OCI-LY7 (cell line): ENCODE data around the gene UBTF. TPM values are rescaled to one million over a fixed set of nuclear protein-coding genes. Genes with fewer than 3 reads are reported as not detected.

ENCODE experiments used
- BruUV-seq: library from RNA; stranded (reverse); fragments of 400-500 nt; replicated peaks from 2 replicates; lab custom pipeline; 2021; lab: Mats Ljungman, UMichigan
- CTCF ChIA-PET: fragments of 300-600 bp; sonication (Branson Sonifier 250); formaldehyde crosslinking; loops from one replicate; lab custom pipeline; 2022; ENCODE audit warnings: antibody characterized with exemption; ENCODE audit not compliant: unreplicated experiment; lab: Charles Lee
- POLR2A ChIA-PET: fragments of 300-600 bp; sonication (Branson Sonifier 250); formaldehyde crosslinking; loops from one replicate; lab custom pipeline; 2022; ENCODE audit warnings: antibody characterized with exemption; lab: Charles Lee
- DNase-seq: peaks from one replicate; pipeline ENCODE4 v3.0.0-alpha.2; 2015; ENCODE audit warnings: low spot score
- H2AFZ ChIP-seq: fragments of 200-600 bp; sonication (generic), shearing (Covaris generic); 2 replicates; pipeline ENCODE4 v1.6.1; 2014; ENCODE audit warnings: mild to moderate bottlenecking, antibody characterized with exemption, low read length, moderate library complexity
- H3K27ac ChIP-seq: fragments of 200-600 bp; sonication (generic); 2 replicates; pipeline ENCODE4 v1.5.1; 2014; ENCODE audit warnings: mixed run types, low read depth, mild to moderate bottlenecking, moderate library complexity, low read length, inconsistent platforms; ENCODE audit not compliant: poor library complexity, severe bottlenecking
- H3K36me3 ChIP-seq: fragments of 200-600 bp; sonication (generic); 2 replicates; pipeline ENCODE4 v1.6.1; 2014; ENCODE audit warnings: mild to moderate bottlenecking, antibody characterized with exemption, low read length, moderate library complexity, mixed read lengths; ENCODE audit not compliant: insufficient read depth
- H3K4me1 ChIP-seq: fragments of 200-600 bp; sonication (generic); 2 replicates; pipeline ENCODE4 v1.5.1; 2014; ENCODE audit warnings: mild to moderate bottlenecking, low read length; ENCODE audit not compliant: insufficient read depth, poor library complexity, severe bottlenecking
- H3K4me2 ChIP-seq: fragments of 200-600 bp; sonication (generic); 2 replicates; pipeline ENCODE4 v1.6.1; 2014; ENCODE audit warnings: mild to moderate bottlenecking, low read length
- H3K4me3 ChIP-seq: fragments of 200-600 bp; sonication (generic); 2 replicates; pipeline ENCODE4 v1.5.1; 2014; ENCODE audit warnings: mild to moderate bottlenecking, low read depth, low read length; ENCODE audit not compliant: poor library complexity, severe bottlenecking
- H3K79me2 ChIP-seq: fragments of 200-600 bp; sonication (generic); 2 replicates; pipeline ENCODE4 v1.6.1; 2016; ENCODE audit warnings: low read depth, mild to moderate bottlenecking, low read length, moderate library complexity, mixed read lengths; ENCODE audit not compliant: insufficient read depth
- H3K9me2 ChIP-seq: fragments of 200-600 bp; sonication (generic); 2 replicates; pipeline ENCODE4 v1.6.1; 2016; ENCODE audit warnings: mild to moderate bottlenecking, low read length, mixed read lengths; ENCODE audit not compliant: insufficient read depth
- H3K9me3 ChIP-seq: fragments of 200-600 bp; sonication (generic); 2 replicates; pipeline ENCODE4 v1.6.1; 2014; ENCODE audit warnings: mild to moderate bottlenecking, mixed run types, low read length, mixed read lengths
- H4K20me1 ChIP-seq: fragments of 200-600 bp; sonication (generic); 2 replicates; pipeline ENCODE4 v1.6.1; 2014; ENCODE audit warnings: mild to moderate bottlenecking, antibody characterized with exemption, low read length, moderate library complexity, mixed read lengths; ENCODE audit not compliant: insufficient read depth
- EZH2phosphoT487 ChIP-seq: fragments of 200-600 bp; sonication (generic); IDR thresholded peaks from 2 replicates; pipeline ENCODE4 v1.6.1; 2018; ENCODE audit warnings: low read depth, borderline replicate concordance, mild to moderate bottlenecking, mixed run types, antibody characterized with exemption, low read length, moderate library complexity, mixed read lengths
- intact Hi-C: fragments of 100-400 bp; cut with micrococcal nuclease; formaldehyde crosslinking; loops from one replicate; pipeline ENCODE4 v1.10.0; 2022; ENCODE audit not compliant: unreplicated experiment
- total RNA-seq, 2 experiments: library from RNA; depleted of rRNA in 1 of 2; stranded (reverse); fragments of >200 nt in 1 of 2; shearing (Covaris generic) in 1 of 2; gene quantifications; 2 replicates each; pipeline ENCODE4 v1.2.3, GENCODE V29; 2014 to 2022
- TF ChIP-seq, protein P1 (sequence below): fragments of 200-600 bp; sonication (generic); conservative IDR thresholded peaks from 2 replicates; pipeline ENCODE4 v1.5.1; 2014; ENCODE audit warnings: mild to moderate bottlenecking, antibody characterized with exemption, low read length, moderate library complexity, mixed read lengths

UBTF gene
- total RNA-seq, 2 experiments from 2014 or later: 155 to 215 TPM

DNA sequence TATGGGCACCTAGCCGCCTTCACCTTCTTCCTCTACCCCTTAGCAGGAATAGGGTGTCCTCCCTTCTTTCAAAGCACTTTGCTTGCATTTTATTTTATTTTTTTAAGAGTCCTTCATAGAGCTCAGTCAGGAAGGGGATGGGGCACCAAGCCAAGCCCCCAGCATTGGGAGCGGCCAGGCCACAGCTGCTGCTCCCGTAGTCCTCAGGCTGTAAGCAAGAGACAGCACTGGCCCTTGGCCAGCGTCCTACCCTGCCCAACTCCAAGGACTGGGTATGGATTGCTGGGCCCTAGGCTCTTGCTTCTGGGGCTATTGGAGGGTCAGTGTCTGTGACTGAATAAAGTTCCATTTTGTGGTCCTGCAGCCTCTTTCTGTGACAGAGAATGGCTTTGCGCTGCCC, 28.1 kb downstream of the UBTF start:
- TF ChIP-seq, protein P1, sequence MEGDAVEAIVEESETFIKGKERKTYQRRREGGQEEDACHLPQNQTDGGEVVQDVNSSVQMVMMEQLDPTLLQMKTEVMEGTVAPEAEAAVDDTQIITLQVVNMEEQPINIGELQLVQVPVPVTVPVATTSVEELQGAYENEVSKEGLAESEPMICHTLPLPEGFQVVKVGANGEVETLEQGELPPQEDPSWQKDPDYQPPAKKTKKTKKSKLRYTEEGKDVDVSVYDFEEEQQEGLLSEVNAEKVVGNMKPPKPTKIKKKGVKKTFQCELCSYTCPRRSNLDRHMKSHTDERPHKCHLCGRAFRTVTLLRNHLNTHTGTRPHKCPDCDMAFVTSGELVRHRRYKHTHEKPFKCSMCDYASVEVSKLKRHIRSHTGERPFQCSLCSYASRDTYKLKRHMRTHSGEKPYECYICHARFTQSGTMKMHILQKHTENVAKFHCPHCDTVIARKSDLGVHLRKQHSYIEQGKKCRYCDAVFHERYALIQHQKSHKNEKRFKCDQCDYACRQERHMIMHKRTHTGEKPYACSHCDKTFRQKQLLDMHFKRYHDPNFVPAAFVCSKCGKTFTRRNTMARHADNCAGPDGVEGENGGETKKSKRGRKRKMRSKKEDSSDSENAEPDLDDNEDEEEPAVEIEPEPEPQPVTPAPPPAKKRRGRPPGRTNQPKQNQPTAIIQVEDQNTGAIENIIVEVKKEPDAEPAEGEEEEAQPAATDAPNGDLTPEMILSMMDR: no peak
- no peak for TF ChIP-seq EZH2phosphoT487
- intact Hi-C loops: no loop called here
- BruUV-seq: no TSS peak
- no peaks in the 10 kb centered on the region for H3K9me3 ChIP-seq
- ChIA-PET CTCF (no interaction called here), POLR2A (interaction anchor here (0.6 kb wide), 1 partner anchor 44 kb away, joined by 3 read pairs; no protein-coding TSS in a partner anchor)
- H2AFZ ChIP-seq: no peak overlapping the region
- H3K4me3 ChIP-seq: no peak overlapping the region
- H3K4me1 ChIP-seq: peaks cover 8% of the 10 kb centered on the region
- no peak for DNase-seq
- H3K9me2 ChIP-seq: no peaks in the 10 kb centered on the region
- H3K27ac ChIP-seq: no peak overlapping the region
- no peaks in the 10 kb centered on the region for H4K20me1 ChIP-seq
- H3K4me2 ChIP-seq: no peak overlapping the region
- H3K36me3 ChIP-seq: peaks cover 67% of the 10 kb centered on the region
- peaks cover 9% of the 10 kb centered on the region; the same call in 1 of the 2 replicates for H3K79me2 ChIP-seq

GRCh38 chr17:44190481-44190880, 29.0 kb downstream of the UBTF start:
- ChIA-PET CTCF (no interaction called here), POLR2A (no interaction called here)
- H3K4me2 ChIP-seq: no peak overlapping the region
- no peak overlapping the region for H2AFZ ChIP-seq
- H3K27ac ChIP-seq: no peak overlapping the region
- no peak overlapping the region for H3K4me3 ChIP-seq
- H4K20me1 ChIP-seq: peaks cover 3% of the 10 kb centered on the region; the same call in 1 of the 2 replicates
- peaks cover 59% of the 10 kb centered on the region for H3K36me3 ChIP-seq
- H3K9me2 ChIP-seq: no peaks in the 10 kb centered on the region
- no peak for DNase-seq
- H3K4me1 ChIP-seq: peaks cover 8% of the 10 kb centered on the region
- H3K79me2 ChIP-seq: peaks cover 18% of the 10 kb centered on the region
- TF ChIP-seq EZH2phosphoT487: no peak
- TF ChIP-seq, protein P1: no peak
- H3K9me3 ChIP-seq: no peaks in the 10 kb centered on the region
- BruUV-seq: no TSS peak
- intact Hi-C loops: no loop called here

GRCh38 chr17:44188576-44189403, 30.7 kb downstream of the UBTF start:
- Histone ChIP-seq H3K4me1 (peaks cover 25% of the 10 kb centered on the region), H3K4me2 (peak overlapping the region; percentile 90; the same call in 1 of the 2 replicates), H3K27ac (no peak overlapping the region), H3K79me2 (peaks cover 35% of the 10 kb centered on the region), H3K4me3 (no peak overlapping the region), H4K20me1 (peaks cover 18% of the 10 kb centered on the region), H3K9me3 (no peaks in the 10 kb centered on the region), H3K36me3 (peaks cover 48% of the 10 kb centered on the region), H2AFZ (no peak overlapping the region), H3K9me2 (no peaks in the 10 kb centered on the region)
- BruUV-seq: no TSS peak
- DNase-seq: no peak
- no peak for TF ChIP-seq EZH2phosphoT487
- TF ChIP-seq, protein P1: no peak
- intact Hi-C loops: loop anchor here (5.0 kb wide), 2 partner anchors 46 to 116 kb away; partner anchors contain the start of genes G6PC3 and HROB
- ChIA-PET CTCF (no interaction called here), POLR2A (no interaction called here)
